Smooth muscle cell (in vitro differentiated cells): ENCODE results near the gene SLFN5. TPM values are rescaled to one million over a fixed set of nuclear protein-coding genes. Genes with fewer than 3 reads are reported as not detected.
A peak's percentile ranks its signal among the peaks of the same experiment; 100 is the strongest.

Source experiments
- DNase-seq: peaks from one replicate; lab custom pipeline; 2025; ENCODE audit not compliant: unreplicated experiment; lab: John Stamatoyannopoulos, UW
- H2AFZ ChIP-seq: fragments of 200-600 bp; sonication (generic); 2 replicates; pipeline ENCODE4 v1.6.0; 2016; ENCODE audit warnings: antibody characterized with exemption, low read depth, mild to moderate bottlenecking
- H3F3A ChIP-seq: fragments of 200-600 bp; sonication (generic); 2 replicates; pipeline ENCODE4 v1.6.0; 2017; ENCODE audit warnings: antibody characterized with exemption, low read depth
- H3K27ac ChIP-seq: fragments of 200-600 bp; sonication (generic); 2 replicates; pipeline ENCODE4 v1.5.1; 2016; ENCODE audit warnings: low read depth, mild to moderate bottlenecking
- H3K27me3 ChIP-seq: fragments of 200-600 bp; sonication (generic); 2 replicates; pipeline ENCODE4 v1.6.1; 2016; ENCODE audit warnings: low read depth, mild to moderate bottlenecking
- H3K36me3 ChIP-seq: fragments of 200-600 bp; sonication (generic); 2 replicates; pipeline ENCODE4 v1.5.1; 2016; ENCODE audit warnings: low read depth
- H3K4me1 ChIP-seq: fragments of 200-600 bp; sonication (generic); 2 replicates; pipeline ENCODE4 v1.5.1; 2016; ENCODE audit warnings: low read depth
- H3K4me2 ChIP-seq: fragments of 200-600 bp; sonication (generic); 2 replicates; pipeline ENCODE4 v1.6.0; 2016; ENCODE audit warnings: mild to moderate bottlenecking
- H3K4me3 ChIP-seq: fragments of 200-600 bp; sonication (generic); 2 replicates; pipeline ENCODE4 v1.5.1; 2016; ENCODE audit warnings: mild to moderate bottlenecking
- H3K79me2 ChIP-seq: fragments of 200-600 bp; sonication (generic); 2 replicates; pipeline ENCODE4 v1.6.0; 2016; ENCODE audit warnings: low read depth, mild to moderate bottlenecking
- H3K9ac ChIP-seq: fragments of 200-600 bp; sonication (generic); 2 replicates; pipeline ENCODE4 v1.6.0; 2016; ENCODE audit warnings: low read depth
- H3K9me3 ChIP-seq: fragments of 200-600 bp; sonication (generic); replicated peaks from 2 replicates; pipeline ENCODE4 v1.5.1; 2016; ENCODE audit warnings: low read depth
- H4K20me1 ChIP-seq: fragments of 200-600 bp; sonication (generic); 2 replicates; pipeline ENCODE4 v1.6.0; 2016; ENCODE audit warnings: low read depth
- WGBS: methylation state at CpG from one replicate; pipeline ENCODE4 v1.1.7; 2016; ENCODE audit warnings: low lambda C conversion rate; 5-methylcytosine and 5-hydroxymethylcytosine counted together
- polyA plus RNA-seq: library from polyadenylated mRNA; unstranded; fragments of >200 nt; fragmentation: Nextera tagmentation; extraction: Ambion mirVana; gene quantifications from 2 replicates; pipeline ENCODE4 v1.2.1, GENCODE V29; 2016
- total RNA-seq: library from RNA; depleted of rRNA; stranded (reverse); fragments of >200 nt; gene quantifications from 2 replicates; pipeline ENCODE4 v1.2.3, GENCODE V29; 2014
- TF ChIP-seq, protein P1 (sequence below): fragments of 200-600 bp; sonication (generic); IDR thresholded peaks from 2 replicates; pipeline ENCODE4 v1.5.1; 2017; ENCODE audit warnings: borderline replicate concordance, mild to moderate bottlenecking, antibody characterized with exemption; ENCODE audit not compliant: insufficient read depth, poor library complexity, severe bottlenecking

The SLFN5 gene
- total and polyA plus RNA-seq, 2 experiments from 2014 or later = 8.8 to 16.0 TPM

DNA sequence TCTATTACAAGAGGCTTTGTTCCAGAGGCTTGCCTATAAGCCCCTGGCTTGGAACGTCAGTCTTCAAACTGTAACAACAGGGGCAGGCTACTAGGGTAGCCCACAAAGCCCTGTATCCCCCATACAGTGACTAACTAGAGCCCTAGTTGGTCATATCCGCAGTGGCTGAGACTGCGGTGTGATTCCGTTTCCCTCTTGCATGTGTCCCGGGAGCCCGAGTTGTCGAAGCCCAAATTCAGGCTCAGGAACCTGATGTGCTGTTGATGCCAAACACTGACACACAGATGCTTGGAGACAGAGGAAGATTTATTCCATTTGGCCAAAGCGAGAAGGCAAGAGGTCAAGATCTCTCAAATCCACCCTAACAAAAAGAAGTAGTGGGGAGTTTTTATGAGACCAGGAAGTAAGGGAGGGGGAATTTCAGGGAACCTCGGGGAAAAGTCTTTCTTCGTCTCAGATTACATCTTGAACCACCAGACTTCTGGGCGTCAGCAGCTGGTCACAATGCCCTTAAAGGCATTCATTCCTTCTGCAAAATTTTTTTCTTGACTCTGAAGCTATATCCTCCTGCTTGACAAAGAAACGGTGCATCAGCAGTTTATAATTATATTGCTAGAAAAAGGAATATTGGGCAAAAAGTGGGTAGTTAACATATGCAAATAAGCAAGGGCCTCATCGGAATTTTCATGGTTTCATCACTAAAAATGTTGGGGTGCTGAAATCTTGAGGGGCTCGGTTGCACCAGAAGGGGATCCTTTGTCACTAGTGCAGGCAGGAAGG, 879 bp downstream of the SLFN5 start:
- Histone ChIP-seq H3K9ac (peak overlapping the region; percentile 93), H3K27ac (peak overlapping the region; percentile 95), H2AFZ (peak overlapping the region; percentile 87), H3K79me2 (peaks cover 23% of the 10 kb centered on the region), H3K4me2 (peak overlapping the region; percentile 94), H4K20me1 (peaks cover 37% of the 10 kb centered on the region), H3K36me3 (no peaks in the 10 kb centered on the region), H3F3A (no peaks in the 10 kb centered on the region), H3K27me3 (no peaks in the 10 kb centered on the region), H3K4me1 (peaks cover 19% of the 10 kb centered on the region), H3K9me3 (no peaks in the 10 kb centered on the region), H3K4me3 (peak overlapping the region; percentile 88)
- DNase-seq = no peak
- TF ChIP-seq, protein P1, sequence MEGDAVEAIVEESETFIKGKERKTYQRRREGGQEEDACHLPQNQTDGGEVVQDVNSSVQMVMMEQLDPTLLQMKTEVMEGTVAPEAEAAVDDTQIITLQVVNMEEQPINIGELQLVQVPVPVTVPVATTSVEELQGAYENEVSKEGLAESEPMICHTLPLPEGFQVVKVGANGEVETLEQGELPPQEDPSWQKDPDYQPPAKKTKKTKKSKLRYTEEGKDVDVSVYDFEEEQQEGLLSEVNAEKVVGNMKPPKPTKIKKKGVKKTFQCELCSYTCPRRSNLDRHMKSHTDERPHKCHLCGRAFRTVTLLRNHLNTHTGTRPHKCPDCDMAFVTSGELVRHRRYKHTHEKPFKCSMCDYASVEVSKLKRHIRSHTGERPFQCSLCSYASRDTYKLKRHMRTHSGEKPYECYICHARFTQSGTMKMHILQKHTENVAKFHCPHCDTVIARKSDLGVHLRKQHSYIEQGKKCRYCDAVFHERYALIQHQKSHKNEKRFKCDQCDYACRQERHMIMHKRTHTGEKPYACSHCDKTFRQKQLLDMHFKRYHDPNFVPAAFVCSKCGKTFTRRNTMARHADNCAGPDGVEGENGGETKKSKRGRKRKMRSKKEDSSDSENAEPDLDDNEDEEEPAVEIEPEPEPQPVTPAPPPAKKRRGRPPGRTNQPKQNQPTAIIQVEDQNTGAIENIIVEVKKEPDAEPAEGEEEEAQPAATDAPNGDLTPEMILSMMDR = no peak
- WGBS = 7% methylated on average over 14 of the region's 14 CpGs

DNA sequence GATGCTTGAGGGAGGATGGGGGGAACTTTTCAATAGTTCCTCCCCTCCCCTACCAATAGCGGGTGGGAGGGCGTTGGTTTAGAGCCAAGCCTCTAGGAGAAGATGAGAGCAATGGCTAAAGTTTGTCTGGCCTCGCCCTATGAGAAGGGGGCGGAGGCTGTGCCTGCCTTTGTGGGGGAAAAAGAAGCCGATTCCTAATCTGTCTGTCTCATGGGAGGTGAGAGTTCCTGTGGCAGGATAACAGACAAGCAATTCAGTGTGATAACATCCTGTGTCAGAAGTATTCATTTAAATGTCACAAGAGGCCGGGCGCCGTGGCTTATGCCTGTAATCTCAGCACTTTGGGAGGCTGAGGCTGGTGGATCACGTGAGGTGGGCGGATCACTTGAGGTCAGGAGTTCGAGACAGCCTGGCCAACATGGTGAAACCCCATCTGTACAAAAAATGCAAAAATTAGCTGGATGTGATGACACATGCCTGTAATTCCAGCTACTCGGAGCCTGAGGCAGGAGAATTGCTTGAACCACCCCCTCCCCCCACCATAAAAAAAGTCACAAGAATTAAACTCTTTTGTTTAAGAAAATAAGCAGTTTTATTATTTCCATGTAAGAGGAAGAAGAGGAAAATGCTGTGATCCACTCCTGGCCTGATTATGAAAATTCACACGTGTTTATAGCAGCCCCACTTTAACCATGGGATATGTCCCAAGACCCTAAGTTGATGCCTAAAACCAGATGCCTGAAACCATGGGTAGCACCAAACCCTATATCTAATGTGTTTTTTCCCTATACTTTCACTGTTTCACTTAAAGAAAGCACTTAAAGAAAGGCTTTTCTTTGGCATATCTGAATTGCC, 1.7 kb downstream of the SLFN5 start:
- no peaks in the 10 kb centered on the region for H3K36me3 ChIP-seq

DNA sequence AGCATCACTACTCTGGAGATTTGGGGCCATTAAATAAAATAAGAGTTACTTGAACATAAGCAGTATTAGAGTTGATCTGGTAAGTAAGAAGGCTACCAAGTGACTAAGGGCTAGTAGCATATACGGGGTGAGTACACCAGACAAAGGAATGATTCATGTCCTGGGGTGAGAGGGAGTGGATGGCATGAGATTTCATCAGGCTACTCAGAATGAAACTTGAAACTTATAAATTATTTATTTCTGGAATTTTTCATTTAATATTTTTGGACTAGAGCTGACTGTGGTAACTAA, 2.3 kb downstream of the SLFN5 start:
- peak overlapping the region; percentile 95 for H3K27ac ChIP-seq
- TF ChIP-seq, protein P1 = no peak
- peaks cover 19% of the 10 kb centered on the region for H3K4me1 ChIP-seq
- no peak for DNase-seq
- peaks cover 26% of the 10 kb centered on the region for H3K79me2 ChIP-seq
- H3F3A ChIP-seq = no peaks in the 10 kb centered on the region
- peak overlapping the region; percentile 94 for H3K4me2 ChIP-seq
- no peak overlapping the region for H2AFZ ChIP-seq
- H3K9ac ChIP-seq = peak overlapping the region; percentile 93
- H3K36me3 ChIP-seq = no peaks in the 10 kb centered on the region
- H3K9me3 ChIP-seq = no peaks in the 10 kb centered on the region
- 11% methylated on average over 1 of the region's 1 CpG for WGBS
- no peaks in the 10 kb centered on the region for H3K27me3 ChIP-seq
- H3K4me3 ChIP-seq = peak overlapping the region; percentile 88
- H4K20me1 ChIP-seq = peaks cover 42% of the 10 kb centered on the region

More for the DNA sequence above, 1.7 kb downstream of the SLFN5 start:
- Histone ChIP-seq H3K4me2 (peak overlapping the region; percentile 94), H3K9ac (peak overlapping the region; percentile 93), H3K79me2 (peaks cover 26% of the 10 kb centered on the region), H3K27ac (peak overlapping the region; percentile 95), H3K4me3 (peak overlapping the region; percentile 88), H3K27me3 (no peaks in the 10 kb centered on the region), H3K9me3 (no peaks in the 10 kb centered on the region), H3F3A (no peaks in the 10 kb centered on the region), H3K4me1 (peaks cover 19% of the 10 kb centered on the region), H4K20me1 (peaks cover 42% of the 10 kb centered on the region), H2AFZ (no peak overlapping the region)
- TF ChIP-seq, protein P1 = no peak
- no peak for DNase-seq
- WGBS = 11% methylated on average over 13 of the region's 13 CpGs
